ENCODE results near the gene UNC5C. TPM values are rescaled to one million over a fixed set of nuclear protein-coding genes. Genes with fewer than 3 reads are reported as not detected.

UNC5C gene
- total RNA-seq, result 12.0 TPM

GRCh38 chr4:95548738-95549245 is at the start of gene UNC5C:
Gene UNC5C (minus strand): TSS chr4:95548973.
- TF ChIP-seq CTCF (IDR thresholded peaks at IDR 0.05) (no peak), POLR2A (IDR thresholded peaks at IDR 0.05) (peak in 1 of 2 donors; percentile 44), POLR2AphosphoS5 (IDR thresholded peaks at IDR 0.05; ENCODE audit: insufficient read depth in 1 of 2, low read depth in 1 of 2) (peak in 1 of 2 donors; percentile 70)
- intact Hi-C loops (cut with DNase I), result no loop called here
- H3K27me3 ChIP-seq, result no peaks in the 10 kb centered on the region
- no peaks in the 10 kb centered on the region for H3K9me3 ChIP-seq
- peak in 1 of 2 donors; percentile 95 for DNase-seq (ENCODE audit: extremely low spot score in 2 of 2)
- H3K27ac ChIP-seq, result peak within 1 kb of the TSS; percentile 73
- no peaks in the 10 kb centered on the region for H3K36me3 ChIP-seq
- peak within 1 kb of the TSS; percentile 56 to 66 for H3K4me3 ChIP-seq
- peaks cover 5% of the 10 kb centered on the region for H3K4me1 ChIP-seq

- Histone ChIP-seq H3K27ac (no peak overlapping the region), H3K4me1 (no peaks in the 10 kb centered on the region), H3K36me3 (no peaks in the 10 kb centered on the region), H3K4me3 (no peak overlapping the region), H3K9me3 (no peaks in the 10 kb centered on the region), H3K27me3 (no peaks in the 10 kb centered on the region)
- no peak for TF ChIP-seq POLR2AphosphoS5 (IDR thresholded peaks at IDR 0.05; ENCODE audit: insufficient read depth in 1 of 2, low read depth in 1 of 2)
- no peak for TF ChIP-seq POLR2A (IDR thresholded peaks at IDR 0.05)
- no peak for TF ChIP-seq CTCF (IDR thresholded peaks at IDR 0.05)
- intact Hi-C loops (cut with DNase I), result no loop called here
- no peak for DNase-seq (ENCODE audit: extremely low spot score in 2 of 2)
These were observed 47.9 kb upstream of the UNC5C start for GRCh38 chr4:95596676-95597075.

GRCh38 chr4:95594629-95595028 is 45.9 kb upstream of the UNC5C start:
- intact Hi-C loops (cut with DNase I), result no loop called here
- no peak for DNase-seq (ENCODE audit: extremely low spot score in 2 of 2)
- TF ChIP-seq POLR2AphosphoS5 (IDR thresholded peaks at IDR 0.05; ENCODE audit: insufficient read depth in 1 of 2, low read depth in 1 of 2) (no peak), POLR2A (IDR thresholded peaks at IDR 0.05) (no peak), CTCF (IDR thresholded peaks at IDR 0.05) (no peak)
- no peaks in the 10 kb centered on the region for H3K4me1 ChIP-seq
- no peak overlapping the region for H3K4me3 ChIP-seq
- H3K9me3 ChIP-seq, result no peaks in the 10 kb centered on the region
- no peaks in the 10 kb centered on the region for H3K27me3 ChIP-seq
- no peak overlapping the region for H3K27ac ChIP-seq
- no peaks in the 10 kb centered on the region for H3K36me3 ChIP-seq

GRCh38 chr4:95594013-95594412 is 45.2 kb upstream of the UNC5C start:
- Histone ChIP-seq H3K4me3 (no peak overlapping the region), H3K27ac (no peak overlapping the region), H3K27me3 (no peaks in the 10 kb centered on the region), H3K36me3 (no peaks in the 10 kb centered on the region), H3K9me3 (no peaks in the 10 kb centered on the region), H3K4me1 (no peaks in the 10 kb centered on the region)
- intact Hi-C loops (cut with DNase I), result no loop called here
- DNase-seq (ENCODE audit: extremely low spot score in 2 of 2), result no peak
- no peak for TF ChIP-seq CTCF (IDR thresholded peaks at IDR 0.05)

GRCh38 chr4:95591278-95591677 is 42.5 kb upstream of the UNC5C start:
- Histone ChIP-seq H3K4me3 (no peak overlapping the region), H3K4me1 (no peaks in the 10 kb centered on the region), H3K27ac (no peak overlapping the region), H3K9me3 (no peaks in the 10 kb centered on the region), H3K27me3 (no peaks in the 10 kb centered on the region), H3K36me3 (no peaks in the 10 kb centered on the region)
- no peak for DNase-seq (ENCODE audit: extremely low spot score in 2 of 2)
- intact Hi-C loops (cut with DNase I), result no loop called here
- TF ChIP-seq POLR2AphosphoS5 (IDR thresholded peaks at IDR 0.05; ENCODE audit: insufficient read depth in 1 of 2, low read depth in 1 of 2) (no peak), POLR2A (IDR thresholded peaks at IDR 0.05) (no peak), CTCF (IDR thresholded peaks at IDR 0.05) (no peak)

Data from vagina (tissue), 2 donors.